GM21526 (cell line): ENCODE measurements around the gene NOL4.
"Not testable (repeated sequence)": the region's sequence is repeated elsewhere in the genome, so short reads cannot be mapped to it uniquely, and the experiment has no call there.

Source experiments
- ATAC-seq: cut with Tn5 transposase; IDR thresholded peaks from one replicate; pipeline ENCODE4 v1.9.1; 2021; ENCODE audit warnings: moderate library complexity; ENCODE audit not compliant: unreplicated experiment, low FRiP score

NOL4 gene

DNA sequence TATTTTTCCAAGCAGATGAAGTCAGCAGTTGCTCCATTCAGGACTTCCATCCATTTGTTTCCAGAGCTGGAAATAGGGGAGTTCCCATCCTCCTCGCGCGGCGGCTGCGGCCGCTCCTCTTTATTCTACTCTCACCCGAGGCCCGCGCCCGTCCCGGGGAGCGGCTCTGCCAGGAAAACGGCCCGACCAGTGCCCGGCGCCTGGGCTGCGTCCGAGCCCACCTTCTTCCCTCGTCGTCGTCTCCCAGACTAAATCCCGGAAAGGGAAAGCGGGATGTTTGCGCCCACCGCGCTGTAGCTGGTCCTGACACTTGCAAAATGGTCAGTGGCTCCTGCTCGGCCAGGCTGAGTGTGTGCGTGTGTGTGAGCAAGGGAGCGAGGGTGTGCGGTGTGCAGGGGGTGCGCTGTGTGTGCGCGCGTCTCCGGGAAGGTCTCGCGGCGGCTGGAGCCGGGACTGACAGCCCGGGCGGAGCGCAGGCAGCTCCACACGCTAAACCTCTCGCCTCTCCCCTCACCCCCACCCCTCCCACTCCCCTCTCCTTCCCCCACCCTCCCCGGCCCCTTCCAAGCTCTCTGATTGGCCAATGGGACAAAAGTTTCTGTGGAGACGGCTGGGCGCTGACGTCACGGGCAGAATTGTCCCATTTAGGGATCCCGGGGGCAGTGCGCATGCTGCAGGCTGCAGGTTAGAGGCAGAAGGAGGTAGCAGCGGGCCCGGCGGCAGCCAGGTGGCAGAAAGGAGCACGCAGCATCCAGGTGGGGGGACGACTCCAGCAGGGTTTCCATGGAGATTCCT, at the start of gene NOL4:
TSS of gene NOL4 (minus strand) at position 491 of the 795 bp plus-strand sequence. CDS start 1,660 bp downstream, outside the sequence.
- no peak for ATAC-seq

GRCh38 chr18:34266029-34266428, 41.3 kb upstream of the NOL4 start:
- ATAC-seq: not testable (repeated sequence)

- ATAC-seq: no peak
Measured at GRCh38 chr18:34261865-34262780, 37.4 kb upstream of the NOL4 start.

DNA sequence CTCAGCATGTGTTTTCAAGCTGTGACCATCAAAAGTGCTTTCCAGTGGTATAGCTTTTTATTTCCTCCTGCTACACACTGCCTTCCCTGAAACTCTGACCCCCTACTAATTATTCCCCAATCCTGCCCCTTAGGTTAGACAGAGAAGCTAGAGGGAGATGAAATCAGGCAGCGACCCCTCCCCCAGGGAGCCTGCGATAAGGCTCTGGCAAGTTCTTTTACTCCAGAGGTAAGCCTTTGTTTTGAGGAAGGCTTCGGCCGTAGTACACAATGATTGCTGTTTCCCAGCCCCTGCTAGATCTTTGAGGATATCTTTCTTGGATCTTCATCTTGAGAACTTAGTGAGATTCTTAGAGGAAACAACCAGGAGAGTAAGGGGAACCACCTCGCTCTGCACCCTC, 33.5 kb upstream of the NOL4 start:
- no peak for ATAC-seq

DNA sequence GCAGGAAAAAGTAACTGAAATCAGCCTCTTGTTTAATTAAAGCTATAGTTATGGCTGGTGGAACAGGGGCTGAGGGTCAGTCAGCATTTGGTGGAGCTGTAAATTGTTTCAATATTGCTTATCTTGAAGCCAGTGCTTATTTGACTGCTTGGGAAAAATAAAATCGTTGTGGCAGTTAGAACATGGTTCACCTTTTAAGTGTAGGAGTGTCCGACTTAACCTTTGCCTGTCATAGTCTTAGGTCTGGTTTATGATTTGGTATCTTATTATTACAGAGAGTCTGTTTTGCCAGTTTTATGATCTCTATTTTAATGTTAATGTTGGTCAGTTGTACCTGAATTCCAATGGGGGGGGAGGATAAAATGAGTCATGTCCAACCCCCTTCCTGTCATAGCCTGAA, 27.2 kb upstream of the NOL4 start:
- no peak for ATAC-seq

- no peak for ATAC-seq
Measured at GRCh38 chr18:34248727-34249126, 24.0 kb upstream of the NOL4 start.

- no peak for ATAC-seq
Measured at GRCh38 chr18:34242739-34243138, 18.0 kb upstream of the NOL4 start.

- not testable (repeated sequence) for ATAC-seq
Measured at GRCh38 chr18:34233781-34234388, 9.2 kb upstream of the NOL4 start.

- ATAC-seq: no peak
Measured at GRCh38 chr18:34225218-34225553, 473 bp upstream of the NOL4 start.

- ATAC-seq: no peak
Measured at GRCh38 chr18:34223893-34224422, 755 bp downstream of the NOL4 start.

DNA sequence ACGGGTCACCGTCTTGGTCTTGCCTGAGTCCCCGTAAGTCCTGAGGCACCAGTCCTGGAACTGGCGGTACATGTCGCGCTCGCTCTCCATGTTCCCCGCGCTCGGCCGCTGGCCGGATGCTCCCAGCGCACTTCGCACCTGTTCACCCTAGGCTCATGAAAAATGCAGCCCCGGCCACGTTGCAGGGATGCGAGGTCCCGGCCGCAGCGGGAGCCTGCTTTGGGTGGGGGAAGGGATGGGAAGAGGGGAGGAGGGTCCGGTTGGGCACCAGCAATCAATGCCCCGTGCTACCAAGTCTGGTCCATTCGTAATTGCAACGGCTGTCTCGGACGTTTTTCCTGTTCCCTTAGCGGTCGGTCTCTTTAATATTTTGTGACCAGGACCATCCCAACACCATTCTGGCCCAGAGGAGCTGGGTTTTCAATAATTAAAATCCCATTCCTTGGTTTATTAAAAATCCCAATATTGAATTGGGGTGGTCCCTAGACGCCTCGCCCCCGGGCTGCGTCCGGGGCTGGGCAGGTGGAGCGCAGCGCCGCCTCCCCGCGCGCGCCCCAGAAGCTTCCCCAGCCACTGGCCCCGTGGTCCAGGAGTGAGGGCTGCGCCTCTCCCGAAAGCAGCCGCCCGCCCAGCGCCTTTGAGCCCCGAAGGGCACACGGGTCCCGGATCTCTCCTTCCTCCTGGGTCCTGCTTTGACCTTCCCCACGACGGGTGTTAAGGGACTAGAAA, 1.4 kb downstream of the NOL4 start:
- ATAC-seq: no peak

DNA sequence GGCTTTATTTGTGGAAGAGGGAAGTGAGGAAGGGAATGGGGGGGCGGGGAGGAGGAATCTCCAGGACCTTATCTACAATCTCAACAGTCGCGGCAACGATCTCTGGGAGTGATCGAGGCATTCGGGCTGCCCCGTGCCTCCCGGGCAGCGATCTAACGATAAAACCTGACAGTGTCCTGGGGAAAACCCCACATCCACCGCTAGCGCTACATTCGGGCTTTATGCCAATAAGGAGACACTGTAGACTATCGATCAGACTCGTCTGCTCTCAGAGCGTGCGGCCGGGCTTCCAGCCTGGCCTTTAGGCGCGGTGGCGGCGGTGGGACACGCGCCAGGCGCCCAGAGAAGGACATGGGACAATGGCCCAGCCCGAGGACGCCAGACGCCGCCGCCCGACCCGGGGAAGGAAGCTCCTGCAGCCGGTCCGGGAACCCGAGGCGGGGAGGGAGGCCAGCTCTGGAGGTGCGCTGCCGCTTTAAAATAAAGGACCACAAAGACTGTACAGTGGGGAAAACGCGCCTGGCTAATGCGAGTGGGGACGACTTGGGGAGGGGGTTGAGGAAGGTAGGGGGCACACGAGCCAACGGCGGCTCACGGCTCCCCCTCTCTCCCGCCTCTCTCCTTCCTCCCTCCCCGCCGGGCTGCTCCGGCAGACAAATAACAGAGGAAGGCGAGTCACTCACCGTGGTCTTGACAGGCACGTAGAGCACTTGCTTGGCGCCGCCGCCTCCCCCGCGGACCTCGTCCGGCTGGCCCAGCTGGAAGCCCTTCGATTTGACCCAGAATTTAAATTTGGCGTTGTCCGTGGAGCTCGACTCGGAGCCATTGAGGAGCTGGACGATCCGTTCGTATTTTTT, 2.2 kb downstream of the NOL4 start:
- ATAC-seq: peak; percentile 64

- ATAC-seq: peak; percentile 7
Measured at GRCh38 chr18:34221971-34222306, 2.8 kb downstream of the NOL4 start.

DNA sequence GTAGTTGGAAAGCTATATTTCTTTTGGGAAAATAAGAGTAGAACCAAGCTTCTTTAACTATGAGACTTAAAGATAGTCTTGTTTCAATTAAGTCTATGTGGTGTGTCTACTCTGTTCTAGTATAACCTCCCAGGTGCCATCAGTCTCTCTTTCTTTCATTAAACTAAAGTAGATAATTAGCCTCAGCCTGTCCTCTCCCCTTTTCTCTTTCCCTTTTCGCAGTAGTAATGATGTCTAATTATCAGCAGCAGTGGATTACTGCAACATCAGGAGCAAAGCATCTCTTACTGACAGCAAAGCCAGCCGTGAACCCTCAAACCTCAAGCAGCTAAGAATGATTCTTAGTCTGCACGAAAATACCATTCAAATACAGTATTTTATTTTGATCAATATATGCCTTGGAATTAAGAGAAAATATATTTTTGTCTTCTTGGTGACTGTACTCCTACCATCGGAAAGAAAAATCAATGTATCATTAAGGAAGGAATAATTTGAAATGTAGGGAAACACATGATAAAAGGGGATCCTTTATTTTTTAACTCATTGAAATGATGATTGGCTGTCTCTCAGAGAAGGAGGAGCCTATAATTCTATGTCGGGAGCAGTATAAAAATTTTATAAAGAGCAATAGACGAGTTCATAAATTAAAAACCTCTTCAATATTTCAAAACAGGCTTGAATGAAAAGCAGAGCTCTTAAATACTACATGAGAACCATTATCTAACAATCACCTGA, 4.5 kb downstream of the NOL4 start:
- no peak for ATAC-seq

- ATAC-seq: no peak
Measured at GRCh38 chr18:34219651-34220050, 5.1 kb downstream of the NOL4 start.

- no peak for ATAC-seq
Measured at GRCh38 chr18:34212511-34212910, 12.2 kb downstream of the NOL4 start.

DNA sequence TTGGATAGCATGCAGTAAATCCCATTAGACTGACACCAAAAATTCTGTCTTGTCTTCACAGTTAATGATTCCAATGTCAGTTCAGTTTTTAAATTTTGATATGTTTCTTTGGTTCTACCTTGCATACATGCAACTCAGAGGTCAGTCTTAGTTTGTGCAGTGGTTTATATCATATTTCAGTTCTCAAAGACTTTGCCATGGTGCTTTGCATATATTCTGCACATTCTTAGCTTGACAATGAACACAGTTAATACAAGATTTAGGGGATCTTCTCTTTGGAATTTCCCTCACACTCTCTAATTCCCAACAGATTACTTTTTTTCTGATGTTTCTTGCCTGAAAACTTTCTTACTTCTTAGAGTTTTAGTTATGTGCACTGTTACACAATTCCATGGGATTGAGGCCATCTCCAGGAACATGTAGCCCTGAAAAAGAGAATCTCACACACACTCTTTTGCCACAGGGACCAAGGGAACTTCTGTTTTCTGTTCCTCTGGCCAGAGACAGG, 17.3 kb downstream of the NOL4 start:
- ATAC-seq: no peak

DNA sequence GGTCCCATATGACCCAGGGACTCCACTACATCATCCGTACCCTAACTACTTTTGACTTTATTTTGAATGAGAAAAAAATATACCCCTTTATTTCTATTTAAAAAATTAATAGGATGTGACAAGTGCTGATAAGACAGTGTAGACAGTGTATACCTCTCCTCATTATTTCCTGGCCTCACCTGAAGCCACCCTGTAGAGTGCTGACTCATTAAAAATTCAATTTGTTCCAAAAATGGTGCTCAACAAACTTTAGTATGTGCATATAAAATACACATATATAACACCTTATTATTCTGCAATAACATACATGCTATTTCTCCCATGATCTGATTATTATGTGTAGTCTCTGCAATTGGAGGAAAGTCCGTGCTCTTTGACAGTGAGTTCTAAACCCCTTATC, 20.8 kb downstream of the NOL4 start:
- no peak for ATAC-seq

DNA sequence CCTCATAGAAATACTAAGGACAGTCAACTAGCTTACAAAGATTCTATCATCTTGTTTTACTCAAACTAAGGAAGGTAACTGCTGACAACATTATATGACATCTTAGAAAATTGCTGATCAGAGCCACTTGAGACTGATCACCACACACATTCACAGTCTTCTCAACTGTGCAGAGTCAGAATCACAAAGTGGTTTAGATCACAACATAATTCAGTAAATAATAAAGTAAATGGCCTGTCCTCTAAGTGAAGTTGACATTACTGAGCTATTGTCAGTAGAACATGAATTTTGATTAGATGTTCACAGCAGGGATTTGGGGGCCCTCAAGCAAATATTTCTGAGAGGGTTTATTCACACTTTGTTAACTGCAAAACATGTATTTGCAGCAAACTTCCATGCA, 28.5 kb downstream of the NOL4 start:
- ATAC-seq: no peak
